ENCODE data around the gene UROC1.

GRCh38 chr3:126480206-126480605 is 37.4 kb downstream of the UROC1 start:
- TF ChIP-seq POLR2A (IDR thresholded peaks at IDR 0.05; ENCODE audit: low read depth, low read length) (no peak), POLR2AphosphoS5 (IDR thresholded peaks at IDR 0.05; ENCODE audit: low read depth, low read length) (no peak), TAF1 (IDR thresholded peaks at IDR 0.05; ENCODE audit: low read depth, low read length) (no peak), PAX5 (IDR thresholded peaks at IDR 0.05; ENCODE audit: insufficient read depth, low read length, severe bottlenecking) (no peak)

Measured in GM12891 (cell line).